ENCODE results near the gene CCN5. TPM values are rescaled to one million over a fixed set of nuclear protein-coding genes. Genes with fewer than 3 reads are reported as not detected.
A peak's percentile ranks its signal among the peaks of the same experiment; 100 is the strongest.

CCN5 gene
- total RNA-seq, 1 donor from 2014 or later: not detected

DNA sequence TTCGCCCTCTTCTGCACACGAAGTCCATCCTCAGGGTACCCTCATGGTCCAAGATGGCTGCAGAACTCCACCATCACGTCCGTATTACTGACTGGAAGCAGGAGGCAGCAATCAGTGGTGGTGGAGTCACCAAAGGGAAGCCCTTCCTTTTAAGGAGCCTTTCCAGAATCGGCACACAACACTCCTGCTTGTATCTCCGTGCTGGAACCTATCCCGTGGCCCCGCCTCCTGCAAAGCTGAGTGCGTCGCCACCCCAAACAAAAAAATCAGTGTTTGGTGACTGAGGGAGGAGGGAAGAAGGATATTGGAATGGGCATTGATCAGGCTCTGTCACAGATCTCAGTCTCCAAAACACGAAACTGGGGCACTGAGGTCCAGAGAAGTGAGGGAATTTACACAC, 5.8 kb upstream of the CCN5 start:
- no peaks in the 10 kb centered on the region for H3K36me3 ChIP-seq (ENCODE audit: control insufficient read depth, insufficient read depth, low read length)
- H3K4me3 ChIP-seq (ENCODE audit: low read depth, low read length): no peak overlapping the region
- TF ChIP-seq, protein P1, sequence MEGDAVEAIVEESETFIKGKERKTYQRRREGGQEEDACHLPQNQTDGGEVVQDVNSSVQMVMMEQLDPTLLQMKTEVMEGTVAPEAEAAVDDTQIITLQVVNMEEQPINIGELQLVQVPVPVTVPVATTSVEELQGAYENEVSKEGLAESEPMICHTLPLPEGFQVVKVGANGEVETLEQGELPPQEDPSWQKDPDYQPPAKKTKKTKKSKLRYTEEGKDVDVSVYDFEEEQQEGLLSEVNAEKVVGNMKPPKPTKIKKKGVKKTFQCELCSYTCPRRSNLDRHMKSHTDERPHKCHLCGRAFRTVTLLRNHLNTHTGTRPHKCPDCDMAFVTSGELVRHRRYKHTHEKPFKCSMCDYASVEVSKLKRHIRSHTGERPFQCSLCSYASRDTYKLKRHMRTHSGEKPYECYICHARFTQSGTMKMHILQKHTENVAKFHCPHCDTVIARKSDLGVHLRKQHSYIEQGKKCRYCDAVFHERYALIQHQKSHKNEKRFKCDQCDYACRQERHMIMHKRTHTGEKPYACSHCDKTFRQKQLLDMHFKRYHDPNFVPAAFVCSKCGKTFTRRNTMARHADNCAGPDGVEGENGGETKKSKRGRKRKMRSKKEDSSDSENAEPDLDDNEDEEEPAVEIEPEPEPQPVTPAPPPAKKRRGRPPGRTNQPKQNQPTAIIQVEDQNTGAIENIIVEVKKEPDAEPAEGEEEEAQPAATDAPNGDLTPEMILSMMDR (IDR thresholded peaks at IDR 0.05; ENCODE audit: insufficient read depth, low read length, severe bottlenecking): no peak
- DNase-seq (ENCODE audit: low read depth) (no peak), FAIRE-seq (no peak)
- no peaks in the 10 kb centered on the region for H3K27me3 ChIP-seq (ENCODE audit: control insufficient read depth, insufficient read depth, low read length)

DNA sequence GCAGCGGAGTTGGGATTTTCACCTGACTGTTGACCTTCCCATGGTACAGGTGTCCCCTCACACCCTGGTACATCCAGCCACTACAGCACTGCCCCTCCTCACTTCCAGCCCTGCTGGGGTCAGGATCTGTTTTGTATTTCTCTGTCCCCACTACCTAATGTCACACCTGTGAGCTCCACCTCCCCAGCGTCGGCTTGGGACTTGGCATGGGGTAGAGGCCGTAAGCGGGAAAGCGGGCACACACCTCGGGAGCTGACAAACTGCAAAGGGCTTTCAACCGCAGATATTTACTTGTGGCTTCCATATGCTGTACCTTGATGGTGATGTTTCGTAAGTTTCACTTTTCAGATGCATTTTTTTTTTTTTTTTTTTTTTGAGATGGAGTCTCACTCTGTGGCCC, 5.4 kb upstream of the CCN5 start:
- Histone ChIP-seq H3K27me3 (ENCODE audit: control insufficient read depth, insufficient read depth, low read length) (no peaks in the 10 kb centered on the region), H3K36me3 (ENCODE audit: control insufficient read depth, insufficient read depth, low read length) (no peaks in the 10 kb centered on the region), H3K4me3 (ENCODE audit: low read depth, low read length) (no peak overlapping the region)
- FAIRE-seq (no peak), DNase-seq (ENCODE audit: low read depth) (no peak)
- TF ChIP-seq, protein P1 (IDR thresholded peaks at IDR 0.05; ENCODE audit: insufficient read depth, low read length, severe bottlenecking): no peak

DNA sequence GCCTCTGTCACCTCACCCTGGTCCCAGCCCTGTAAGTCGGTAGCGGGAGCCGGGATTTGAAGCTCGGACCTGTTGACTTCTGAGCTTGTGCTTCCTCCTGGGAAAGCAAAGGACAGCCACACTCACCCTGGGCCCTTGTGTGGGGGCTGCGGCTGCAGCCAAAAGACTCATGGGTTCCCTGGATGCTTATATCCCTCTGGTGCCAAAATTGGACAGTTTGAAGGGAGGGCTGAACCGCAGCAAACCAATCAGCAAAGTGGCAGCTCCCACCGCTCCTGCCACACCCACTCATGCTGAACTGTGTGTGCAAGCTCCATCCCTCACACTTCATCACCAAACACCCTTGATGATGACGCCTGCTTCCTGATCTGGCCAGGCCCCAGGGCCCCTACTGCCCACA, 3.9 kb upstream of the CCN5 start:
- H3K36me3 ChIP-seq (ENCODE audit: control insufficient read depth, insufficient read depth, low read length): no peaks in the 10 kb centered on the region
- FAIRE-seq (no peak), DNase-seq (ENCODE audit: low read depth) (no peak)
- TF ChIP-seq, protein P1 (IDR thresholded peaks at IDR 0.05; ENCODE audit: insufficient read depth, low read length, severe bottlenecking): no peak
- H3K4me3 ChIP-seq (ENCODE audit: low read depth, low read length): no peak overlapping the region
- no peaks in the 10 kb centered on the region for H3K27me3 ChIP-seq (ENCODE audit: control insufficient read depth, insufficient read depth, low read length)

DNA sequence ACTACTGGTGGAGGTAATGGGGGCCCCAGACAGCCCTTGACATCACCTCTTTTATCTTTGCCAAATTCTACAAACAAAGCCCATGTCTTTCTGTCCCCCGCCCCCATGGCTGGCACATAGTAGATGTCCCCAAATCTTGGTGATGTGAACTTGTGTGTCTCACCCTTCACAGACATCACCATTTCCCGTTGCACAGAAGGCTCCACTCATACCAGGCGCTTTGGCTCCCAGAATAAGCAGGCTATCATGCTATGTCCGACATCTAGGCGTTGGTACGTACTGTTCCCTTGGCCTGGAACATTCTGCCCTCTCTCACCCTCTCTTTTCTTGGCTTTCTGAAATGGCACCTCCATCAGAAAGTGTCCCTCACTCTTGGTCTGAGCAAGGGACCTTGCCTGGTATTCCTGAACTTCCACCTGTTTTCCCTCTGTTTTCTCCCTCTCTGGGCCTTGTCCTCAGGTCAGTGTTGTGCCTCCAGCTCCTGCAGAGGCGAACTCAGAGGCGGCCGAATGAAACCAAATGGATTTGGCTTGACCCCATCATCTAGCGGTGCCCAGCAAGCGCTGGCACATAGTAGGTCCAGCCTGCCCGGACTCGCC, 968 bp upstream of the CCN5 start:
- FAIRE-seq (no peak), DNase-seq (ENCODE audit: low read depth) (no peak)
- Histone ChIP-seq H3K4me3 (ENCODE audit: low read depth, low read length) (no peak overlapping the region), H3K36me3 (ENCODE audit: control insufficient read depth, insufficient read depth, low read length) (no peaks in the 10 kb centered on the region), H3K27me3 (ENCODE audit: control insufficient read depth, insufficient read depth, low read length) (no peaks in the 10 kb centered on the region)
- TF ChIP-seq, protein P1 (IDR thresholded peaks at IDR 0.05; ENCODE audit: insufficient read depth, low read length, severe bottlenecking): no peak

DNA sequence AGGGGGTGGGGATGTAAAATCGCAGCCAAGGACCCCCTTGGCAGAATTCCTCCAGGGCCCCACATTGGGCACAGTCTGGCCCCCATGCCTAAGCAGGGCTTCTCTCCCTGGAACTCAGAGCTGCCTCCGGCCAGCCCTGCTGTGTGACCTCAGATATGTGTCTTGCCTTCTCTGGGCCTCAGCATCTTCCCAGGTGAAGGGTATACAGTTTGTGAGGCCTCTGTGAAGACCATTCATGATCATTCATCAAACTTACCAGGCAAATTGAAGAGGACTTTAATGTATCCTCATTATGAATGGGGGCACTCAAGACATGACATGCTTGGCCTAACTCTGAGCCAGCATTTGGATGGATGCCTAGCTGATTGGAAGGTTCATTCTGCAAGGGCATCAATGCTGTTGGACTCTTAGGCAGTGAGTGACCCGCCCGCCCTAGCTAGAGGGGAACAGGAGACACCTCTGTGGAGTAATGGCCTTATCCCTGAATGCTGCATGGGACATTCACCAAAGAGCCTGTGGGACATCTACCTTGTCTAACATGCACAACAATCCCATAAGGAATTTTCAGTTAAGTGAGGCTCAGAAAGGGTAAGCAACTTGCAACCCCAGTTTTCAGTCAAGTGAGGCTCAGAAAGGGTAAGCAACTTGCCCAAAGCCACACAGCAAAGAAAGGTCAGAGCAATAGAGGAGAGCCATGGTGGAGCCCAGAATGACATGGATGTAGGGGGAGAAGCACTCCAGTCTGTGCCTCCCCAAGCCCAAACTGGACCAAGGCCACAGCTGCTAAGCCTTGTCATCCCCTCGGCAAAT, 535 bp downstream of the CCN5 start:
- Histone ChIP-seq H3K4me3 (ENCODE audit: low read depth, low read length) (no peak overlapping the region), H3K36me3 (ENCODE audit: control insufficient read depth, insufficient read depth, low read length) (no peaks in the 10 kb centered on the region), H3K27me3 (ENCODE audit: control insufficient read depth, insufficient read depth, low read length) (no peaks in the 10 kb centered on the region)
- DNase-seq (ENCODE audit: low read depth): no peak
- TF ChIP-seq, protein P1 (IDR thresholded peaks at IDR 0.05; ENCODE audit: insufficient read depth, low read length, severe bottlenecking): no peak
- peak; percentile 86 for FAIRE-seq
